Neural cell (in vitro differentiated cells): Measurements from ENCODE around the gene ATF7IP. TPM values are rescaled to one million over a fixed set of nuclear protein-coding genes. Genes with fewer than 3 reads are reported as not detected.

Experiments used
- H2AFZ ChIP-seq: fragments of 200-600, 300-800 bp; sonication (generic), shearing (Covaris generic); 2 replicates; pipeline ENCODE4 v1.6.0; 2014; ENCODE audit warnings: low read depth, mild to moderate bottlenecking, antibody characterized with exemption, low read length, moderate library complexity
- H3F3A ChIP-seq: fragments of 200-600 bp; shearing (Covaris generic); 2 replicates; pipeline ENCODE4 v1.6.1; 2016; ENCODE audit warnings: mild to moderate bottlenecking, moderate library complexity, mixed read lengths, antibody characterized with exemption, low read length; ENCODE audit not compliant: insufficient read depth, poor library complexity, severe bottlenecking
- H3K27ac ChIP-seq: fragments of 200-600, 300-800 bp; sonication (generic), shearing (Covaris generic); 2 replicates; pipeline ENCODE4 v1.5.1; 2014; ENCODE audit warnings: mild to moderate bottlenecking, low read length, moderate library complexity
- H3K27me3 ChIP-seq: fragments of 300-800, 200-600 bp; sonication (generic), shearing (Covaris generic); 2 replicates; pipeline ENCODE4 v1.6.0; 2014; ENCODE audit warnings: mild to moderate bottlenecking, low read depth, low read length, moderate library complexity; ENCODE audit not compliant: insufficient read depth
- H3K36me3 ChIP-seq: fragments of 300-800, 200-600 bp; sonication (generic), shearing (Covaris generic); 2 replicates; pipeline ENCODE4 v1.5.1; 2014; ENCODE audit warnings: mild to moderate bottlenecking, antibody characterized with exemption, low read length, moderate library complexity; ENCODE audit not compliant: insufficient read depth
- H3K4me2 ChIP-seq: fragments of 300-800, 200-600 bp; sonication (generic), shearing (Covaris generic); 2 replicates; pipeline ENCODE4 v1.6.0; 2014; ENCODE audit warnings: mild to moderate bottlenecking, low read length
- H3K4me3 ChIP-seq: fragments of 300-800, 200-600 bp; sonication (generic), shearing (Covaris generic); 2 replicates; pipeline ENCODE4 v1.5.1; 2014; ENCODE audit warnings: mild to moderate bottlenecking, low read length, moderate library complexity
- H3K79me2 ChIP-seq: fragments of 200-600 bp; shearing (Covaris generic); replicated peaks from 2 replicates; pipeline ENCODE4 v1.6.0; 2014; ENCODE audit warnings: mild to moderate bottlenecking, low read length, moderate library complexity; ENCODE audit not compliant: insufficient read depth
- H3K9ac ChIP-seq: fragments of 300-800, 200-600 bp; sonication (generic), shearing (Covaris generic); 2 replicates; pipeline ENCODE4 v1.6.1; 2016; ENCODE audit warnings: mild to moderate bottlenecking, low read length, mixed read lengths
- H3K9me2 ChIP-seq: fragments of 200-600 bp; shearing (Covaris generic); 2 replicates; pipeline ENCODE4 v1.6.1; 2016; ENCODE audit warnings: mild to moderate bottlenecking, low read length, mixed read lengths; ENCODE audit not compliant: insufficient read depth
- H3K9me3 ChIP-seq: fragments of 200-600, 300-800 bp; sonication (generic), shearing (Covaris generic); 2 replicates; pipeline ENCODE4 v1.6.1; 2016; ENCODE audit warnings: mild to moderate bottlenecking, mixed run types, low read length, moderate library complexity, mixed read lengths
- H4K20me1 ChIP-seq: fragments of 200-600 bp; shearing (Covaris generic); 2 replicates; pipeline ENCODE4 v1.6.1; 2016; ENCODE audit warnings: mild to moderate bottlenecking, mixed run types; ENCODE audit not compliant: insufficient read depth
- CTCF ChIP-seq: fragments of 450-650 bp; IDR thresholded peaks from 2 replicates; pipeline ENCODE4 v1.5.1; 2014; ENCODE audit warnings: antibody characterized with exemption, mild to moderate bottlenecking, moderate library complexity; ENCODE audit not compliant: poor library complexity, severe bottlenecking
- EP300 ChIP-seq: fragments of 450-650 bp; conservative IDR thresholded peaks from 2 replicates; pipeline ENCODE4 v1.6.1; 2014; ENCODE audit warnings: antibody characterized with exemption, mild to moderate bottlenecking, moderate library complexity; ENCODE audit not compliant: poor library complexity, severe bottlenecking
- EZH2 ChIP-seq: fragments of 200-600, 300-800 bp; shearing (Covaris generic), sonication (generic); IDR thresholded peaks from 2 replicates; pipeline ENCODE4 v1.6.1; 2014; ENCODE audit warnings: antibody characterized with exemption, low read length, borderline replicate concordance, mild to moderate bottlenecking; ENCODE audit not compliant: insufficient read depth, poor library complexity, severe bottlenecking
- MXI1 ChIP-seq: fragments of 450-650 bp; conservative IDR thresholded peaks from 2 replicates; pipeline ENCODE4 v1.6.1; 2014; ENCODE audit warnings: antibody characterized with exemption, mild to moderate bottlenecking; ENCODE audit not compliant: poor library complexity, severe bottlenecking
- POLR2AphosphoS5 ChIP-seq: IDR thresholded peaks from 2 replicates; pipeline ENCODE4 v1.6.1; 2012
- RAD21 ChIP-seq: fragments of 450-650 bp; conservative IDR thresholded peaks from 2 replicates; pipeline ENCODE4 v1.6.1; 2014; ENCODE audit warnings: antibody characterized with exemption, mild to moderate bottlenecking, moderate library complexity
- REST ChIP-seq: IDR thresholded peaks from 2 replicates; pipeline ENCODE4 v1.6.1; 2012; ENCODE audit warnings: borderline replicate concordance
- SMC3 ChIP-seq: fragments of 450-650 bp; conservative IDR thresholded peaks from 2 replicates; pipeline ENCODE4 v1.6.1; 2014; ENCODE audit warnings: antibody characterized with exemption, mild to moderate bottlenecking, moderate library complexity; ENCODE audit not compliant: poor library complexity
- TAF1 ChIP-seq: IDR thresholded peaks from 2 replicates; pipeline ENCODE4 v1.6.1; 2012; ENCODE audit warnings: low read depth
- polyA plus RNA-seq: library from polyadenylated mRNA; depleted of rRNA; stranded (reverse); fragments of >200 nt; gene quantifications from 2 replicates; pipeline ENCODE4 v1.2.3, GENCODE V29; 2014

The ATF7IP gene
- polyA plus RNA-seq, 1 donor from 2014 or later = 34.8 TPM

DNA sequence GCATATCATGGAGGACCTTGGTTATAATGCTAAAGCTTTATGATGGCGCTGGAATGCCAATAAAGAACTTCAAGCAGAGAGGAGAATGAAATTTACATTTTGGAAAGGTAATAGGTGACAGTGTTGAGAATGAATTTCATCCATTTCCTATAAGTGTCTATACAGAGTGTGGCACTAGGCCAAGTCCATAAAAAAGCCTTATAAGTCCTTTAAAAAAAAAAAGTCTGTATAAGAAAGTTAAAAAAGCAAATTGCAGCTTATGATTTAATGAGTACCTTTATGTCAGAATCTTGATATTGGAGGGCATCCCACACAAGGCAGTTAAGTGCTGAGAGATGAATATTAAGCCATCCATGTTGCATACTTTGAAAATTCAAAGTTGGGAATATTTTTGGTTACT, 62.4 kb downstream of the ATF7IP start:
- no peaks in the 10 kb centered on the region for H4K20me1 ChIP-seq
- no peak overlapping the region for H3K4me2 ChIP-seq
- no peak overlapping the region for H3K4me3 ChIP-seq
- H3K79me2 ChIP-seq = peaks cover 99% of the 10 kb centered on the region
- no peak for TF ChIP-seq SMC3
- no peak for TF ChIP-seq TAF1
- TF ChIP-seq POLR2AphosphoS5 = no peak
- no peak for TF ChIP-seq CTCF
- TF ChIP-seq RAD21 = no peak
- TF ChIP-seq EZH2 = no peak
- TF ChIP-seq EP300 = no peak
- TF ChIP-seq REST = no peak
- no peak for TF ChIP-seq MXI1
- peaks cover 14% of the 10 kb centered on the region for H3K36me3 ChIP-seq
- no peak overlapping the region for H2AFZ ChIP-seq
- no peaks in the 10 kb centered on the region for H3K27me3 ChIP-seq
- no peak overlapping the region for H3K9ac ChIP-seq
- no peaks in the 10 kb centered on the region for H3F3A ChIP-seq
- H3K9me3 ChIP-seq = peaks cover 9% of the 10 kb centered on the region
- H3K9me2 ChIP-seq = no peaks in the 10 kb centered on the region
- H3K27ac ChIP-seq = no peak overlapping the region

- no peak overlapping the region for H3K9ac ChIP-seq
- peaks cover 4% of the 10 kb centered on the region for H3K36me3 ChIP-seq
- H3F3A ChIP-seq = no peaks in the 10 kb centered on the region
- no peak overlapping the region for H2AFZ ChIP-seq
- no peak for TF ChIP-seq EZH2
- TF ChIP-seq CTCF = no peak
- no peak for TF ChIP-seq SMC3
- no peak for TF ChIP-seq TAF1
- no peak for TF ChIP-seq RAD21
- TF ChIP-seq POLR2AphosphoS5 = no peak
- no peak for TF ChIP-seq REST
- TF ChIP-seq MXI1 = no peak
- TF ChIP-seq EP300 = no peak
- peaks cover 3% of the 10 kb centered on the region for H3K9me3 ChIP-seq
- no peaks in the 10 kb centered on the region for H3K27me3 ChIP-seq
- no peaks in the 10 kb centered on the region for H4K20me1 ChIP-seq
- no peak overlapping the region for H3K27ac ChIP-seq
- H3K4me2 ChIP-seq = no peak overlapping the region
- H3K9me2 ChIP-seq = no peaks in the 10 kb centered on the region
- peaks cover 96% of the 10 kb centered on the region for H3K79me2 ChIP-seq
- no peak overlapping the region for H3K4me3 ChIP-seq
Observed at GRCh38 chr12:14430394-14430986, 65.0 kb downstream of the ATF7IP start.
